Astrocyte of the cerebellum (primary cell): Measurements from ENCODE around the gene UBE2G2.

Experiments
- DNase-seq: peaks from one replicate; pipeline ENCODE4 v3.0.0-alpha.2; 2011; ENCODE audit warnings: low read depth
- H3K4me3 ChIP-seq: 2 replicates; pipeline ENCODE4 v1.5.1; 2011; ENCODE audit warnings: mild to moderate bottlenecking, low read depth, low read length, moderate library complexity
- in situ Hi-C: cut with HindIII; loops from 2 replicates; pipeline ENCODE4 v1.10.0; 2017; ENCODE audit warnings: low sequenced_read_pairs
- TF ChIP-seq, protein P1 (sequence below): IDR thresholded peaks from 2 replicates; pipeline ENCODE4 v1.5.1; 2012; ENCODE audit warnings: low read length, low read depth, moderate library complexity, mild to moderate bottlenecking; ENCODE audit errors: missing control alignments

Gene UBE2G2

DNA sequence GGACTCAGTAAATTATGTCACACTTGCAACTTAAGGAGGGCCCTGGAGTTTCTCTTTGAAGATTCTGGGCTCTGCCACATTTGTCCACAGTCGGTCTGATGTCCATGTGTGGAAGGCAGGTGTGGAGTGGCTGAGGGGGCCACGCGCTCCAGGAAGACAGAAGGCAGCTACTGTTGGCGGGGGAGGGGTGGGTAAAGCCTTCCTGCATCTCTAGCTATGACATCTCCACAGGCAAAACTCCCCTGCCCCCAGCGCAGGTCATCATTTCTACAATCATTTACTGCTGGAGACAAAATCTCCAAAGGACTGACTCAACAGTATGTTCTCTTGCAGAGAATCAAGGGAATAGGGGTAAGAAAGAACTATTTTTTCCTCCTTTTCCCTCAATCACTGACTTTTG is 78.9 kb downstream of the UBE2G2 start:
- no peak for DNase-seq
- in situ Hi-C loops: no loop called here
- no peak overlapping the region for H3K4me3 ChIP-seq
- TF ChIP-seq, protein P1, sequence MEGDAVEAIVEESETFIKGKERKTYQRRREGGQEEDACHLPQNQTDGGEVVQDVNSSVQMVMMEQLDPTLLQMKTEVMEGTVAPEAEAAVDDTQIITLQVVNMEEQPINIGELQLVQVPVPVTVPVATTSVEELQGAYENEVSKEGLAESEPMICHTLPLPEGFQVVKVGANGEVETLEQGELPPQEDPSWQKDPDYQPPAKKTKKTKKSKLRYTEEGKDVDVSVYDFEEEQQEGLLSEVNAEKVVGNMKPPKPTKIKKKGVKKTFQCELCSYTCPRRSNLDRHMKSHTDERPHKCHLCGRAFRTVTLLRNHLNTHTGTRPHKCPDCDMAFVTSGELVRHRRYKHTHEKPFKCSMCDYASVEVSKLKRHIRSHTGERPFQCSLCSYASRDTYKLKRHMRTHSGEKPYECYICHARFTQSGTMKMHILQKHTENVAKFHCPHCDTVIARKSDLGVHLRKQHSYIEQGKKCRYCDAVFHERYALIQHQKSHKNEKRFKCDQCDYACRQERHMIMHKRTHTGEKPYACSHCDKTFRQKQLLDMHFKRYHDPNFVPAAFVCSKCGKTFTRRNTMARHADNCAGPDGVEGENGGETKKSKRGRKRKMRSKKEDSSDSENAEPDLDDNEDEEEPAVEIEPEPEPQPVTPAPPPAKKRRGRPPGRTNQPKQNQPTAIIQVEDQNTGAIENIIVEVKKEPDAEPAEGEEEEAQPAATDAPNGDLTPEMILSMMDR: no peak

DNA sequence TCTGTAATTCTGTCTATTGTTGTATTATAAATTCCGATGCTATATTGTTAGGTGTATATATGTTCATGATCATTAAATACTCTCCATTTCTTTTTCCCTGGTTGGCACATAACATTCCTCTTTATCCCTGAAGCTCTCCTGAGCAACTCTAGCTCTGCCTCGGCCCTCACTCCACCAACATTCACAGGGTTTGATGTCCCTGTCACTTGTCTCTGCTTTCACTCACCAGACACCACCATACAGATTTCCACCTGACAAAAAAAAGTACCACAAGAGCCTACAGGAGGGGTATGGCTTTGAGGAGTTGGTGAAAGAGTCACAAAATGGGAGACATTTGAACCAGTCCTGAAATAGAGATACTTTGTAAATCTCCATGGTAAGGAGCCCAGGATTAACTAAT is 81.5 kb downstream of the UBE2G2 start:
- in situ Hi-C loops: no loop called here
- TF ChIP-seq, protein P1: no peak
- no peak for DNase-seq
- no peak overlapping the region for H3K4me3 ChIP-seq
